Measurements from ENCODE around the gene SLC5A9. TPM values are rescaled to one million over a fixed set of nuclear protein-coding genes. Genes with fewer than 3 reads are reported as not detected.
"Not testable (repeated sequence)": the region's sequence is repeated elsewhere in the genome, so short reads cannot be mapped to it uniquely, and the experiment has no call there.

SLC5A9 gene
- total and polyA plus RNA-seq, 4 experiments from 2014 or later: not detected

- no peaks in the 10 kb centered on the region for H3K27me3 Mint-ChIP-seq
- H3K36me3 ChIP-seq (ENCODE audit: insufficient read depth, low read length): no peaks in the 10 kb centered on the region
- H3K4me3 Mint-ChIP-seq: no peak overlapping the region
- no peak overlapping the region for H3K4me3 ChIP-seq (ENCODE audit: low read length in 2 of 2)
- no peaks in the 10 kb centered on the region for H3K4me1 Mint-ChIP-seq
- POLR2A ChIA-PET (ENCODE audit: partially characterized antibody): no interaction called here
- no peaks in the 10 kb centered on the region for H3K27me3 ChIP-seq (ENCODE audit: insufficient read depth, low read length)
- H3K36me3 Mint-ChIP-seq: no peaks in the 10 kb centered on the region
- intact Hi-C loops (cut with micrococcal nuclease): no loop called here
- no peaks in the 10 kb centered on the region for H3K9me3 ChIP-seq (ENCODE audit: control insufficient read depth in 1 of 2, low read length in 2 of 2)
- no peak overlapping the region for H3K27ac ChIP-seq (ENCODE audit: low read depth, low read length)
- no peak for DNase-seq
- CTCF ChIA-PET (ENCODE audit: partially characterized antibody): no interaction called here
- no peak overlapping the region for H3K27ac Mint-ChIP-seq
- peaks cover 0 to 3% (median 0%) of the 10 kb centered on the region in 8 donors for H3K9me3 Mint-ChIP-seq
- no peaks in the 10 kb centered on the region for H3K4me1 ChIP-seq (ENCODE audit: insufficient read depth, low read length)
Measured at GRCh38 chr1:48261881-48262400, 39.4 kb downstream of the SLC5A9 start.

GRCh38 chr1:48263041-48263440 lies 40.5 kb downstream of the SLC5A9 start:
- Mint-ChIP-seq H3K4me1 (no peaks in the 10 kb centered on the region), H3K9me3 (peaks cover 0 to 4% (median 0%) of the 10 kb centered on the region in 8 donors), H3K27me3 (peaks cover 0 to 2% of the 10 kb centered on the region in 2 donors), H3K27ac (no peak overlapping the region), H3K4me3 (no peak overlapping the region), H3K36me3 (no peaks in the 10 kb centered on the region)
- no peaks in the 10 kb centered on the region for H3K4me1 ChIP-seq (ENCODE audit: insufficient read depth, low read length)
- H3K27ac ChIP-seq (ENCODE audit: low read depth, low read length): no peak overlapping the region
- ChIA-PET POLR2A (ENCODE audit: partially characterized antibody) (no interaction called here), CTCF (ENCODE audit: partially characterized antibody) (interaction anchor here (1.6 kb wide), 1 partner anchor 60 kb away, joined by 3 read pairs; no protein-coding TSS in a partner anchor)
- H3K9me3 ChIP-seq (ENCODE audit: control insufficient read depth in 1 of 2, low read length in 2 of 2): no peaks in the 10 kb centered on the region
- H3K36me3 ChIP-seq (ENCODE audit: insufficient read depth, low read length): no peaks in the 10 kb centered on the region
- DNase-seq: no peak
- no peak overlapping the region for H3K4me3 ChIP-seq (ENCODE audit: low read length in 2 of 2)
- intact Hi-C loops (cut with micrococcal nuclease): no loop called here
- no peaks in the 10 kb centered on the region for H3K27me3 ChIP-seq (ENCODE audit: insufficient read depth, low read length)

- no peak overlapping the region for H3K27ac Mint-ChIP-seq
- H3K4me3 ChIP-seq (ENCODE audit: low read length in 2 of 2): no peak overlapping the region
- ChIA-PET POLR2A (ENCODE audit: partially characterized antibody) (no interaction called here), CTCF (ENCODE audit: partially characterized antibody) (no interaction called here)
- H3K9me3 ChIP-seq (ENCODE audit: control insufficient read depth in 1 of 2, low read length in 2 of 2): no peaks in the 10 kb centered on the region
- intact Hi-C loops (cut with micrococcal nuclease): no loop called here
- no peak for DNase-seq
- H3K27me3 ChIP-seq (ENCODE audit: insufficient read depth, low read length): no peaks in the 10 kb centered on the region
- H3K4me3 Mint-ChIP-seq: no peak overlapping the region
- peaks cover 0 to 4% (median 0%) of the 10 kb centered on the region in 8 donors for H3K9me3 Mint-ChIP-seq
- no peaks in the 10 kb centered on the region for H3K36me3 Mint-ChIP-seq
- no peaks in the 10 kb centered on the region for H3K36me3 ChIP-seq (ENCODE audit: insufficient read depth, low read length)
- no peaks in the 10 kb centered on the region for H3K4me1 Mint-ChIP-seq
- H3K27me3 Mint-ChIP-seq: peaks cover 0 to 2% of the 10 kb centered on the region in 2 donors
- no peaks in the 10 kb centered on the region for H3K4me1 ChIP-seq (ENCODE audit: insufficient read depth, low read length)
- H3K27ac ChIP-seq (ENCODE audit: low read depth, low read length): no peak overlapping the region
Measured at GRCh38 chr1:48266576-48266975, 44.1 kb downstream of the SLC5A9 start.

- H3K9me3 ChIP-seq (ENCODE audit: control insufficient read depth in 1 of 2, low read length in 2 of 2); H3K27me3 ChIP-seq (ENCODE audit: insufficient read depth, low read length); DNase-seq; CTCF ChIA-PET (ENCODE audit: partially characterized antibody); POLR2A ChIA-PET (ENCODE audit: partially characterized antibody); H3K4me3 ChIP-seq (ENCODE audit: low read length in 2 of 2); H3K4me1 Mint-ChIP-seq; H3K36me3 ChIP-seq (ENCODE audit: insufficient read depth, low read length); intact Hi-C loops (cut with micrococcal nuclease); H3K36me3 Mint-ChIP-seq; H3K4me3 Mint-ChIP-seq; H3K27ac Mint-ChIP-seq; H3K27ac ChIP-seq (ENCODE audit: low read depth, low read length); H3K4me1 ChIP-seq (ENCODE audit: insufficient read depth, low read length): not testable (repeated sequence)
- peaks cover 1 to 10% of the 10 kb centered on the region in 2 donors for H3K27me3 Mint-ChIP-seq
- H3K9me3 Mint-ChIP-seq: peaks cover 2 to 40% (median 12%) of the 10 kb centered on the region in 8 donors
Measured at GRCh38 chr1:48277437-48277836, 54.9 kb downstream of the SLC5A9 start.

DNA sequence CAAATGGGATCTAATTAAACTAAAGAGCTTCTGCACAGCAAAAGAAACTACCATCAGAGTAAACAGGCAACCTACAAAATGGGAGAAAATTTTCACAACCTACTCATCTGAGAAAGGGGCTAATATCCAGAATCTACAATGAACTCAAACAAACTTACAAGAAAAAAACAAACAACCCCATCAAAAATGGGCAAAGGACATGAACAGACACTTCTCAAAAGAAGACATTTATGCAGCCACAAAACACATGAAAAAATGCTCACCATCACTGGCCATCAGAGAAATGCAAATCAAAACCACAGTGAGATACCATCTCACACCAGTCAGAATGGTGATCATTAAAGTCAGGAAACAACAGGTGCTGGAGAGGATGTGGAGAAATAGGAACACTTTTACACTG lies 59.8 kb downstream of the SLC5A9 start:
- CTCF ChIA-PET (ENCODE audit: partially characterized antibody); H3K9me3 ChIP-seq (ENCODE audit: control insufficient read depth in 1 of 2, low read length in 2 of 2); H3K4me1 Mint-ChIP-seq; H3K4me1 ChIP-seq (ENCODE audit: insufficient read depth, low read length); H3K36me3 Mint-ChIP-seq; POLR2A ChIA-PET (ENCODE audit: partially characterized antibody); H3K27me3 ChIP-seq (ENCODE audit: insufficient read depth, low read length); H3K27ac ChIP-seq (ENCODE audit: low read depth, low read length); H3K27me3 Mint-ChIP-seq; H3K4me3 ChIP-seq (ENCODE audit: low read length in 2 of 2); H3K36me3 ChIP-seq (ENCODE audit: insufficient read depth, low read length); H3K27ac Mint-ChIP-seq; intact Hi-C loops (cut with micrococcal nuclease); H3K4me3 Mint-ChIP-seq; DNase-seq: not testable (repeated sequence)
- peaks cover 0 to 28% (median 8%) of the 10 kb centered on the region in 8 donors for H3K9me3 Mint-ChIP-seq

- H3K4me1 Mint-ChIP-seq; intact Hi-C loops (cut with micrococcal nuclease); DNase-seq; H3K27ac Mint-ChIP-seq; H3K27me3 Mint-ChIP-seq; H3K9me3 ChIP-seq (ENCODE audit: control insufficient read depth in 1 of 2, low read length in 2 of 2); H3K4me3 Mint-ChIP-seq; H3K27me3 ChIP-seq (ENCODE audit: insufficient read depth, low read length); H3K27ac ChIP-seq (ENCODE audit: low read depth, low read length); H3K36me3 Mint-ChIP-seq; H3K36me3 ChIP-seq (ENCODE audit: insufficient read depth, low read length); H3K4me1 ChIP-seq (ENCODE audit: insufficient read depth, low read length); CTCF ChIA-PET (ENCODE audit: partially characterized antibody); H3K4me3 ChIP-seq (ENCODE audit: low read length in 2 of 2); POLR2A ChIA-PET (ENCODE audit: partially characterized antibody): not testable (repeated sequence)
- peaks cover 2 to 20% (median 8%) of the 10 kb centered on the region in 8 donors for H3K9me3 Mint-ChIP-seq
Measured at GRCh38 chr1:48284696-48285420, 62.3 kb downstream of the SLC5A9 start.

DNA sequence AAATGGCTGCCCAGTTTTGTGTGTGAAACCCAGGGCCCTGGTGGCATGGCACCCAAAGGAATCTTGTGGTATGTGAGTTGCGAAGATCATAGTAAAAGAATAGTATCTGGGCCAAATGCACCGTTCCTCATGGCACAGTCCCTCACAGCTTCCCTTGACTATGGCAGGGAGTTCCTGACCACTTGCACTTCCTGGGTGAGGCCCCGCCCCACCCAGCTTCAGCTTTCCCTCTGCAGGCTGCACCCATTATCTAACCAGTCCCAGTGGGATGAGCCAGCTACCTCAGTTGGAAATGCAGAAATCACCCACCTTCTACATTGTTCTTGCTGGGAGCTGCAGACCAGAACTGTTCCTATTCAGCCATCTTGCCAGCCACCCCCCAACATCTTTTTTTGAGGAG lies 63.0 kb downstream of the SLC5A9 start:
- Mint-ChIP-seq H3K4me3 (no peak overlapping the region), H3K27me3 (no peaks in the 10 kb centered on the region), H3K36me3 (no peaks in the 10 kb centered on the region), H3K9me3 (peaks cover 2 to 17% (median 6%) of the 10 kb centered on the region in 8 donors), H3K27ac (no peak overlapping the region), H3K4me1 (no peaks in the 10 kb centered on the region)
- ChIA-PET CTCF (ENCODE audit: partially characterized antibody) (no interaction called here), POLR2A (ENCODE audit: partially characterized antibody) (no interaction called here)
- DNase-seq: no peak
- Histone ChIP-seq H3K9me3 (ENCODE audit: control insufficient read depth in 1 of 2, low read length in 2 of 2) (no peaks in the 10 kb centered on the region), H3K27me3 (ENCODE audit: insufficient read depth, low read length) (no peaks in the 10 kb centered on the region), H3K36me3 (ENCODE audit: insufficient read depth, low read length) (no peaks in the 10 kb centered on the region), H3K4me1 (ENCODE audit: insufficient read depth, low read length) (no peaks in the 10 kb centered on the region), H3K4me3 (ENCODE audit: low read length in 2 of 2) (no peak overlapping the region), H3K27ac (ENCODE audit: low read depth, low read length) (no peak overlapping the region)
- intact Hi-C loops (cut with micrococcal nuclease): no loop called here
